Measurements from ENCODE around the gene TWIST2. TPM values are rescaled to one million over a fixed set of nuclear protein-coding genes. Genes with fewer than 3 reads are reported as not detected.

Gene TWIST2
- total RNA-seq, 3 donors from 2014 or later, result 38.2 to 200 (median 178) TPM

GRCh38 chr2:238868067-238868524 is 20.2 kb downstream of the TWIST2 start:
- Histone ChIP-seq H3K27me3 (no peaks in the 10 kb centered on the region), H3K36me3 (no peaks in the 10 kb centered on the region), H3K27ac (peak overlapping the region; percentile 78 to 79), H3K9me3 (no peaks in the 10 kb centered on the region), H3K4me3 (no peak overlapping the region), H3K4me1 (peaks cover 11 to 27% of the 10 kb centered on the region in 2 donors)
- TF ChIP-seq POLR2AphosphoS5 (IDR thresholded peaks at IDR 0.05) (no peak), POLR2A (IDR thresholded peaks at IDR 0.05) (no peak), CTCF (IDR thresholded peaks at IDR 0.05) (no peak)
- DNase-seq (ENCODE audit: low spot score in 2 of 2), result no peak
- intact Hi-C loops (cut with DNase I; ENCODE audit: low total_unique reads), result no loop called here

GRCh38 chr2:238868616-238869292 is 20.9 kb downstream of the TWIST2 start:
- Histone ChIP-seq H3K27ac (peak overlapping the region; percentile 78 to 79), H3K27me3 (no peaks in the 10 kb centered on the region), H3K9me3 (no peaks in the 10 kb centered on the region), H3K36me3 (no peaks in the 10 kb centered on the region), H3K4me1 (peaks cover 11 to 26% of the 10 kb centered on the region in 2 donors), H3K4me3 (no peak overlapping the region)
- intact Hi-C loops (cut with DNase I; ENCODE audit: low total_unique reads), result no loop called here
- TF ChIP-seq CTCF (IDR thresholded peaks at IDR 0.05) (no peak), POLR2AphosphoS5 (IDR thresholded peaks at IDR 0.05) (peak; percentile 33 to 66 (median 53))
- DNase-seq (ENCODE audit: low spot score in 2 of 2), result peak in 1 of 2 donors; percentile 61

GRCh38 chr2:238869293-238870124 is 21.6 kb downstream of the TWIST2 start:
- H3K27ac ChIP-seq, result peak overlapping the region; percentile 20 to 46

GRCh38 chr2:238870261-238870660 is 22.4 kb downstream of the TWIST2 start:
- Histone ChIP-seq H3K36me3 (no peaks in the 10 kb centered on the region), H3K27me3 (no peaks in the 10 kb centered on the region), H3K9me3 (no peaks in the 10 kb centered on the region), H3K4me3 (no peak overlapping the region), H3K4me1 (peaks cover 6 to 20% of the 10 kb centered on the region in 2 donors), H3K27ac (no peak overlapping the region)
- intact Hi-C loops (cut with DNase I; ENCODE audit: low total_unique reads), result no loop called here
- no peak for DNase-seq (ENCODE audit: low spot score in 2 of 2)
- no peak for TF ChIP-seq CTCF (IDR thresholded peaks at IDR 0.05)
- no peak for TF ChIP-seq POLR2A (IDR thresholded peaks at IDR 0.05)
- no peak for TF ChIP-seq POLR2AphosphoS5 (IDR thresholded peaks at IDR 0.05)

More at GRCh38 chr2:238869293-238870124, 21.6 kb downstream of the TWIST2 start:
- intact Hi-C loops (cut with DNase I; ENCODE audit: low total_unique reads), result no loop called here
- TF ChIP-seq POLR2AphosphoS5 (IDR thresholded peaks at IDR 0.05), result peak in 1 of 3 donors; percentile 40
- TF ChIP-seq CTCF (IDR thresholded peaks at IDR 0.05), result no peak
- peaks cover 9 to 23% of the 10 kb centered on the region in 2 donors for H3K4me1 ChIP-seq
- DNase-seq (ENCODE audit: low spot score in 2 of 2), result no peak
- H3K36me3 ChIP-seq, result no peaks in the 10 kb centered on the region
- H3K27me3 ChIP-seq, result no peaks in the 10 kb centered on the region
- peak overlapping the region in 1 of 3 donors; percentile 3 for H3K4me3 ChIP-seq
- no peaks in the 10 kb centered on the region for H3K9me3 ChIP-seq

GRCh38 chr2:238872026-238872425 is 24.1 kb downstream of the TWIST2 start:
- Histone ChIP-seq H3K4me1 (peaks cover 6 to 15% of the 10 kb centered on the region in 2 donors), H3K27me3 (no peaks in the 10 kb centered on the region), H3K9me3 (no peaks in the 10 kb centered on the region), H3K4me3 (no peak overlapping the region), H3K27ac (peak overlapping the region in 1 of 2 donors; percentile 63), H3K36me3 (no peaks in the 10 kb centered on the region)
- DNase-seq (ENCODE audit: low spot score in 2 of 2), result no peak
- TF ChIP-seq CTCF (IDR thresholded peaks at IDR 0.05), result no peak
- no peak for TF ChIP-seq POLR2A (IDR thresholded peaks at IDR 0.05)
- no peak for TF ChIP-seq POLR2AphosphoS5 (IDR thresholded peaks at IDR 0.05)
- intact Hi-C loops (cut with DNase I; ENCODE audit: low total_unique reads), result no loop called here

All from breast epithelium (tissue), 4 donors.